Left renal cortex interstitium (tissue), 4 donors: ENCODE measurements around the gene MMP24. TPM values are rescaled to one million over a fixed set of nuclear protein-coding genes. Genes with fewer than 3 reads are reported as not detected.
"Not testable (repeated sequence)": the region's sequence is repeated elsewhere in the genome, so short reads cannot be mapped to it uniquely, and the experiment has no call there.

Experiments
- DNase-seq, 4 donors: peaks; one replicate each; pipeline ENCODE4 v3.0.0-alpha.2; 2013; ENCODE audit warnings: low read depth in 4 of 4, low spot score in 2 of 4, missing footprints in 1 of 4
- polyA plus RNA-seq, 4 donors: library from polyadenylated mRNA; unstranded; fragments of 120-200 nt; gene quantifications; one replicate each; pipeline ENCODE4 v1.2.1, GENCODE V29; 2013; ENCODE audit not compliant: insufficient read length in 4 of 4

MMP24 gene
- polyA plus RNA-seq, 4 donors, result 1.7 to 2.5 (median 2.5) TPM

- DNase-seq, result peak in 2 of 4 donors; percentile 65 to 78
Measured at GRCh38 chr20:35303735-35304491, 77.4 kb downstream of the MMP24 start.

- no peak for DNase-seq
Measured at GRCh38 chr20:35304956-35305355, 78.5 kb downstream of the MMP24 start.

GRCh38 chr20:35305682-35306556, 79.4 kb downstream of the MMP24 start:
- no peak for DNase-seq

GRCh38 chr20:35306931-35307517, 80.5 kb downstream of the MMP24 start:
- no peak for DNase-seq

GRCh38 chr20:35307666-35308653, 81.5 kb downstream of the MMP24 start:
- DNase-seq, result no peak

GRCh38 chr20:35311409-35311808, 84.9 kb downstream of the MMP24 start:
- DNase-seq, result no peak

- DNase-seq, result no peak
Measured at GRCh38 chr20:35311822-35312221, 85.3 kb downstream of the MMP24 start.

- no peak for DNase-seq
Measured at GRCh38 chr20:35312318-35312717, 85.8 kb downstream of the MMP24 start.

GRCh38 chr20:35314816-35315631, 88.5 kb downstream of the MMP24 start:
- no peak for DNase-seq

GRCh38 chr20:35315632-35316020, 89.1 kb downstream of the MMP24 start:
- not testable (repeated sequence) for DNase-seq

GRCh38 chr20:35316086-35316485, 89.6 kb downstream of the MMP24 start:
- no peak for DNase-seq

- no peak for DNase-seq
Measured at GRCh38 chr20:35317416-35318210, 91.1 kb downstream of the MMP24 start.

- DNase-seq, result no peak
Measured at GRCh38 chr20:35318502-35319157, 92.1 kb downstream of the MMP24 start.

GRCh38 chr20:35319192-35319870, 92.8 kb downstream of the MMP24 start:
- DNase-seq, result no peak

GRCh38 chr20:35319871-35320197, 93.3 kb downstream of the MMP24 start:
- no peak for DNase-seq

GRCh38 chr20:35320396-35321126, 94.1 kb downstream of the MMP24 start:
- DNase-seq, result no peak

GRCh38 chr20:35325401-35325800, 98.9 kb downstream of the MMP24 start:
- DNase-seq, result no peak
